CD4-positive, alpha-beta T cell (primary cell): ENCODE results near the gene MYL6. TPM values are rescaled to one million over a fixed set of nuclear protein-coding genes. Genes with fewer than 3 reads are reported as not detected.
"Not testable (repeated sequence)": the region's sequence is repeated elsewhere in the genome, so short reads cannot be mapped to it uniquely, and the experiment has no call there.

Source experiments
- ATAC-seq: fragments of 200-7000 bp; cut with Tn5 transposase; one replicate; pipeline ENCODE4 v1.10.0; 2022; ENCODE audit warnings: mild to moderate bottlenecking; ENCODE audit not compliant: poor library complexity
- CTCF ChIA-PET: fragments of 350-600 bp; sonication (Branson Sonifier 250); formaldehyde crosslinking; loops from one replicate; lab custom pipeline; 2021; ENCODE audit warnings: antibody characterized with exemption, inconsistent platforms; lab: Charles Lee
- POLR2A ChIA-PET: fragments of 350-600 bp; sonication (Branson Sonifier 250); formaldehyde crosslinking; loops from one replicate; lab custom pipeline; 2021; ENCODE audit warnings: antibody characterized with exemption, inconsistent platforms; lab: Charles Lee
- DNase-seq, 14 experiments: peaks; one replicate each; pipeline ENCODE4 v3.0.0-alpha.2; 2013 to 2020; ENCODE audit warnings: mixed read lengths in 2 of 14
- H3K27ac ChIP-seq, 2 donors: one replicate each; pipeline versions ENCODE4 v1.5.1 to v1.7.0; 2013; ENCODE audit warnings: low read length in 2 of 2, low read depth in 1 of 2, mild to moderate bottlenecking in 1 of 2
- H3K27me3 ChIP-seq, 2 experiments: 1 replicate in 1 of 2; 2 replicates in 1 of 2; pipeline versions ENCODE4 v1.6.1 to v1.7.0; 2013; ENCODE audit warnings: low read length in 2 of 2, control low read depth in 1 of 2, mild to moderate bottlenecking in 1 of 2, moderate library complexity in 1 of 2; ENCODE audit not compliant: insufficient read depth in 2 of 2, control insufficient read depth in 1 of 2
- H3K36me3 ChIP-seq: one replicate; pipeline ENCODE4 v1.6.1; 2013; ENCODE audit warnings: low read length, control low read depth; ENCODE audit not compliant: insufficient read depth
- H3K4me1 ChIP-seq: one replicate; pipeline ENCODE4 v1.6.1; 2013; ENCODE audit warnings: low read length, control low read depth; ENCODE audit not compliant: insufficient read depth
- H3K4me3 ChIP-seq: one replicate; pipeline ENCODE4 v1.5.1; 2013; ENCODE audit warnings: mild to moderate bottlenecking, low read length, moderate library complexity
- H3K9me3 ChIP-seq, 2 experiments: 1 replicate in 1 of 2; 2 replicates in 1 of 2; pipeline versions ENCODE4 v1.6.1 to v1.7.0; 2013; ENCODE audit warnings: low read length in 2 of 2, mild to moderate bottlenecking in 2 of 2, control low read depth in 1 of 2, moderate library complexity in 1 of 2; ENCODE audit not compliant: control insufficient read depth in 1 of 2, insufficient read depth in 1 of 2
- H3K27ac Mint-ChIP-seq: one replicate; pipeline ENCODE4 v1.8.0; 2020; ENCODE audit warnings: mixed read lengths
- H3K27me3 Mint-ChIP-seq: one replicate; pipeline ENCODE4 v1.8.0; 2021; ENCODE audit warnings: mixed read lengths
- H3K36me3 Mint-ChIP-seq: one replicate; pipeline ENCODE4 v1.8.0; 2021; ENCODE audit warnings: low read depth, mixed read lengths
- H3K4me1 Mint-ChIP-seq: one replicate; pipeline ENCODE4 v1.8.0; 2021; ENCODE audit warnings: low read depth, mixed read lengths
- H3K4me3 Mint-ChIP-seq: one replicate; pipeline ENCODE4 v1.8.0; 2020; ENCODE audit warnings: mild to moderate bottlenecking, mixed read lengths
- H3K9me3 Mint-ChIP-seq: one replicate; pipeline ENCODE4 v1.8.0; 2020; ENCODE audit warnings: mixed read lengths
- intact Hi-C, 2 experiments: fragments of 100-400 bp; cut with DNase I in 1 of 2; cut with micrococcal nuclease in 1 of 2; formaldehyde crosslinking; loops; one replicate each; pipeline versions ENCODE4 v1.15.1 to v1.9.0; 2023 to 2025; cut with DNase I, micrococcal nuclease
- total RNA-seq, 174 experiments: library from RNA in 2 of 174; stranded (reverse) in 2 of 174; gene quantifications; one replicate each; pipeline ENCODE4 v1.2.3 and lab custom pipeline; 2021 to 2026
- TF ChIP-seq, protein P1 (sequence below): fragments of 200-600 bp; IDR thresholded peaks from one replicate; pipeline ENCODE4 v1.8.0; 2022; ENCODE audit warnings: antibody characterized with exemption, mild to moderate bottlenecking

The MYL6 gene
- total RNA-seq, 2 experiments from 2014 or later: 670 to 673 TPM

DNA sequence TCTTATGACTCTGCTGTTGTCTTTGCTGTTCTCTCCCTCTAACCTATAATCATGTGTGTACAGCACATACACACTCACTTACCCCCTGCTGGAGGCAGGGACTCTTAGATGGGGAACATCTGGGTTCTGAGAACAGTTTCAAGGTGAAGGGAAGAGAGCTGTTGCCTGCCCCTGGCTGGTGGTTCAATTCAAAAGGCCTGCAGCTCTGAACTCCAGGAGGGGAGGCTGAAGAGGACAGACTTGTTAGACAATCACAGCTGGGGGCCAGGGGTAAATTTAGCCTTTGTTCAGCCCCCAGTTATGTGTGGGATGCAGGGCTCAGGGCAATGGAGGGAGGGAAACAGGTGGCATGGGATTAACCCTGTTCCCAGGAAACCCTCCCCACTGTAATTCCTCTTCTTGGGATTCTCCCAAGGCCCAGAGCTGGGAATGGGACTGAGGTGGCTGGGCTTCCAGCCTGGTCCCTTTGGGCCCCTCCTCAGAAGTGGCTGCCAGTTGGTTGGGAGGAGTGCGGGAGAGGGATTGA lies 3.9 kb upstream of the MYL6 start:
- POLR2A ChIA-PET: interaction anchor here (0.9 to 1.6 kb wide), 4 partner anchors 11 to 36 kb away, joined by 3 to 6 read pairs (median 4); partner anchors contain the start of genes ESYT1, SMARCC2 and ZC3H10
- H3K27ac ChIP-seq: no peak overlapping the region
- DNase-seq (no peak), ATAC-seq (no peak)
- H3K4me3 ChIP-seq: no peak overlapping the region
- H3K27ac Mint-ChIP-seq: no peak overlapping the region
- no peaks in the 10 kb centered on the region for H3K27me3 ChIP-seq
- H3K27me3 Mint-ChIP-seq: no peaks in the 10 kb centered on the region
- intact Hi-C loops: loop anchor here (5.0 kb wide), 2 partner anchors 33 to 37 kb away; partner anchors contain the start of genes RPL41 (in 1 of the 2), SMARCC2 (in 1 of the 2) and ZC3H10 (in 1 of the 2)
- H3K4me1 ChIP-seq: peaks cover 42% of the 10 kb centered on the region
- H3K9me3 ChIP-seq: no peaks in the 10 kb centered on the region
- H3K4me3 Mint-ChIP-seq: peak overlapping the region; percentile 55
- TF ChIP-seq, protein P1, sequence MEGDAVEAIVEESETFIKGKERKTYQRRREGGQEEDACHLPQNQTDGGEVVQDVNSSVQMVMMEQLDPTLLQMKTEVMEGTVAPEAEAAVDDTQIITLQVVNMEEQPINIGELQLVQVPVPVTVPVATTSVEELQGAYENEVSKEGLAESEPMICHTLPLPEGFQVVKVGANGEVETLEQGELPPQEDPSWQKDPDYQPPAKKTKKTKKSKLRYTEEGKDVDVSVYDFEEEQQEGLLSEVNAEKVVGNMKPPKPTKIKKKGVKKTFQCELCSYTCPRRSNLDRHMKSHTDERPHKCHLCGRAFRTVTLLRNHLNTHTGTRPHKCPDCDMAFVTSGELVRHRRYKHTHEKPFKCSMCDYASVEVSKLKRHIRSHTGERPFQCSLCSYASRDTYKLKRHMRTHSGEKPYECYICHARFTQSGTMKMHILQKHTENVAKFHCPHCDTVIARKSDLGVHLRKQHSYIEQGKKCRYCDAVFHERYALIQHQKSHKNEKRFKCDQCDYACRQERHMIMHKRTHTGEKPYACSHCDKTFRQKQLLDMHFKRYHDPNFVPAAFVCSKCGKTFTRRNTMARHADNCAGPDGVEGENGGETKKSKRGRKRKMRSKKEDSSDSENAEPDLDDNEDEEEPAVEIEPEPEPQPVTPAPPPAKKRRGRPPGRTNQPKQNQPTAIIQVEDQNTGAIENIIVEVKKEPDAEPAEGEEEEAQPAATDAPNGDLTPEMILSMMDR: no peak
- peaks cover 21% of the 10 kb centered on the region for H3K36me3 Mint-ChIP-seq
- H3K4me1 Mint-ChIP-seq: peaks cover 43% of the 10 kb centered on the region
- peaks cover 6% of the 10 kb centered on the region for H3K36me3 ChIP-seq
- CTCF ChIA-PET: interaction anchor here (1.2 kb wide), 1 partner anchor 28 kb away, joined by 7 read pairs; no protein-coding TSS in a partner anchor
- H3K9me3 Mint-ChIP-seq: no peaks in the 10 kb centered on the region

DNA sequence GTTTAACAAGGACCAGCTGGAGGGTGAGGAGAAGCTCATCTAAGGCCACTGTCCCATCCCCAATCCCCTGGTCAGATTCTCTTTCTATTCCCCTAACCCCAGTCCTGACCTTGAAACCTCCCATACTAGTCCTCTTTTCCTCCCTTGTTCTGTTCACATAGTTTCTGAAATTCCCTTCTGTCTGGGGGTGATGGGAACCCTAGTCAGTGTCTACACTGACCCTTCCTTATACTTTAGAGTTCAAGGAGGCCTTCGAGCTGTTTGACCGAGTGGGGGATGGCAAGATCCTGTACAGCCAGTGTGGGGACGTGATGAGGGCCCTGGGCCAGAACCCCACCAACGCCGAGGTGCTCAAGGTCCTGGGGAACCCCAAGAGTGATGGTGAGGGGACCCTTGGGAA lies 3.3 kb upstream of the MYL6 start:
- Mint-ChIP-seq H3K27ac (peak overlapping the region; percentile 43), H3K9me3 (no peaks in the 10 kb centered on the region), H3K4me3 (peak overlapping the region; percentile 49), H3K36me3 (peaks cover 26% of the 10 kb centered on the region), H3K4me1 (peaks cover 48% of the 10 kb centered on the region), H3K27me3 (no peaks in the 10 kb centered on the region)
- no peak for ATAC-seq
- peaks cover 7% of the 10 kb centered on the region for H3K36me3 ChIP-seq
- DNase-seq: no peak
- H3K9me3 ChIP-seq: no peaks in the 10 kb centered on the region
- CTCF ChIA-PET: interaction anchor here (1.2 kb wide), 1 partner anchor 29 kb away, joined by 7 read pairs; no protein-coding TSS in a partner anchor
- H3K27me3 ChIP-seq: no peaks in the 10 kb centered on the region
- TF ChIP-seq, protein P1: no peak
- H3K27ac ChIP-seq: no peak overlapping the region
- POLR2A ChIA-PET: interaction anchor here (0.7 to 1.6 kb wide), 6 partner anchors 10 to 465 kb away, joined by 3 to 6 read pairs (median 4); partner anchors contain the start of genes ESYT1, SMARCC2 and ZC3H10
- H3K4me3 ChIP-seq: no peak overlapping the region
- H3K4me1 ChIP-seq: peaks cover 47% of the 10 kb centered on the region
- intact Hi-C loops: loop anchor here (5.0 kb wide), 2 partner anchors 32 to 38 kb away; partner anchors contain the start of genes RPL41 (in 1 of the 2), SMARCC2 (in 1 of the 2) and ZC3H10 (in 1 of the 2)

DNA sequence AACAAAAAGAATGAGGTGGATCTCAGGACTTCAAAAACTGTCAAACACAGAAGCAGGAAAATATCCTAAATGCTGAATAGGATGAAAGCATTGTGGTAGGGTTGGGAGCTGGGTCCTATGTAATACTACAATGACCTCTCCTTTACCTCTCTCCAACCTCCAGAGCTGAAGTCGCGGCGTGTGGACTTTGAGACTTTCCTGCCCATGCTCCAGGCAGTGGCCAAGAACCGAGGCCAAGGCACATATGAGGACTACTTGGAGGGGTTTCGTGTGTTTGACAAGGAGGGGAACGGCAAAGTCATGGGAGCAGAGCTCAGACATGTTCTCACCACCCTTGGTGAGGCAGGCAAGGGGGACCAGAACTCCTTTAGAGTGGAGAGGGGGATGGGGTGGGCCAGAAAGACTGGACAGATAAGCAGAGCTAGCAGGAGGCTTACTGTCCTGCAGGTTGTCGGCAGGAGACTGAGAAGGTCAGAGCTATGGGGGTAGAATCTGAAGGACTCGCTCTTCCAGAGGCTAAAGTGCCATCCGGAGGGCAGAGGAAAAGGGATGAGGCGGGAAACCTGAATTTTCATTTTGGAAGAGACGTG lies 2.8 kb upstream of the MYL6 start:
- ATAC-seq (no peak), DNase-seq (no peak)
- Mint-ChIP-seq H3K27ac (peak overlapping the region; percentile 43), H3K4me3 (peak overlapping the region; percentile 49), H3K4me1 (peaks cover 50% of the 10 kb centered on the region), H3K36me3 (peaks cover 32% of the 10 kb centered on the region), H3K27me3 (no peaks in the 10 kb centered on the region), H3K9me3 (no peaks in the 10 kb centered on the region)
- H3K27ac ChIP-seq: no peak overlapping the region
- CTCF ChIA-PET: interaction anchor here (1.2 kb wide), 1 partner anchor 29 kb away, joined by 7 read pairs; no protein-coding TSS in a partner anchor
- POLR2A ChIA-PET: interaction anchor here (0.7 to 1.6 kb wide), 6 partner anchors 9 to 464 kb away, joined by 3 to 4 read pairs (median 3); partner anchors contain the start of genes SMARCC2 and ZC3H10
- H3K4me1 ChIP-seq: peaks cover 52% of the 10 kb centered on the region
- TF ChIP-seq, protein P1: no peak
- H3K9me3 ChIP-seq: no peaks in the 10 kb centered on the region
- H3K27me3 ChIP-seq: no peaks in the 10 kb centered on the region
- intact Hi-C loops: no loop called here
- H3K36me3 ChIP-seq: peaks cover 13% of the 10 kb centered on the region
- no peak overlapping the region for H3K4me3 ChIP-seq

DNA sequence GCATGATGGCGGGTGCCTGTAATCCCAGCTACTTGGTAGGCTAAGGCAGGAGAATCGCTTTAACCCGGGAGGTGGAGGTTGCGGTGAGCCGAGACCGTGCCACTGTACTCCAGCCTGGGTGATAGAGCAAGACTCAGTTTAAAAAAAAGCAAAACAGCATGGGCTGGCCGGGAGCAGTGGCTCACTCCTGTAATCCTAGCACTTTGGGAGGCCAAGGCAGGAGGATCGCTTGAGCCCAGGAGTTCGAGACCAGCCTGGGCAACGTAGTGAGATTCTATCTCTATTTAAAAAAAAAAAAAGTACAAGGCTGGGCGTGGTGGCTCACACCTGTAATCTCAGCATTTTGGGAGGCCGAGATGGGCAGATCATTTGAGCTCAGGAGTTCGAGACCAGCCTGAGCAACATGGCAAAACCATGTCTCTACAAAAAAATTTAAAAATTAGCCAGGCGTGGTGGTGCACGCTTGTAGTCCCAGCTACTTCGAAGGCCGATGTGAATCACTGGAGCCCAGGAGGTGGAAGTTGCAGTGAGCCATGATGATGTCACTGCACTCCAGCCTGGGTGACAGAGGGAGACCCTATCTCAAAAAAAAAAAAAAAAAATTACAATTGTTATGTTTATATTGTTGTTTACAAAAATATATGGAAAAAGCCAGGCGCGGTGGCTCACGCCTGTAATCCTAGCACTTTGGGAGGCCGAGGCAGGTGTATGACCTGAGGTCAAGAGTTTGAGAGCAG lies 1.5 kb upstream of the MYL6 start:
- peaks cover 39% of the 10 kb centered on the region for H3K36me3 Mint-ChIP-seq
- Histone ChIP-seq H3K4me1 (peaks cover 57% of the 10 kb centered on the region), H3K4me3 (peak overlapping the region; percentile 78), H3K36me3 (peaks cover 25% of the 10 kb centered on the region), H3K27ac (peak overlapping the region; percentile 60 to 74)
- POLR2A ChIA-PET: interaction anchor here (0.7 to 0.8 kb wide), 3 partner anchors 29 to 932 kb away, joined by 3 to 4 read pairs (median 3); partner anchors contain the start of genes ESYT1 and NAB2
- CTCF ChIA-PET: interaction anchor here (1.4 kb wide), 1 partner anchor 31 kb away, joined by 10 read pairs; no protein-coding TSS in a partner anchor
- H3K4me1 Mint-ChIP-seq: peaks cover 50% of the 10 kb centered on the region
- intact Hi-C loops: loop anchor here in 1 of 2 experiments (1.0 kb wide), 1 partner anchor 30 kb away; no protein-coding TSS in a partner anchor
- H3K9me3 Mint-ChIP-seq, H3K27me3 ChIP-seq, ATAC-seq, DNase-seq, H3K9me3 ChIP-seq, H3K27me3 Mint-ChIP-seq: not testable (repeated sequence)
- peak overlapping the region; percentile 92 for H3K27ac Mint-ChIP-seq
- H3K4me3 Mint-ChIP-seq: peak overlapping the region; percentile 96
